GM19043 (cell line): Measurements from ENCODE around the gene TTC34.
"Not testable (repeated sequence)": the region's sequence is repeated elsewhere in the genome, so short reads cannot be mapped to it uniquely, and the experiment has no call there.

ENCODE experiments used
- ATAC-seq: cut with Tn5 transposase; IDR thresholded peaks from one replicate; pipeline ENCODE4 v1.9.1; 2021; ENCODE audit warnings: low read depth; ENCODE audit not compliant: unreplicated experiment

The TTC34 gene

GRCh38 chr1:2685671-2686070, 115.8 kb downstream of the TTC34 start:
- not testable (repeated sequence) for ATAC-seq

- ATAC-seq = not testable (repeated sequence)
Observed at GRCh38 chr1:2684878-2685277, 116.6 kb downstream of the TTC34 start.

GRCh38 chr1:2684000-2684399, 117.5 kb downstream of the TTC34 start:
- not testable (repeated sequence) for ATAC-seq

- not testable (repeated sequence) for ATAC-seq
Observed at GRCh38 chr1:2683321-2683741, 118.2 kb downstream of the TTC34 start.

DNA sequence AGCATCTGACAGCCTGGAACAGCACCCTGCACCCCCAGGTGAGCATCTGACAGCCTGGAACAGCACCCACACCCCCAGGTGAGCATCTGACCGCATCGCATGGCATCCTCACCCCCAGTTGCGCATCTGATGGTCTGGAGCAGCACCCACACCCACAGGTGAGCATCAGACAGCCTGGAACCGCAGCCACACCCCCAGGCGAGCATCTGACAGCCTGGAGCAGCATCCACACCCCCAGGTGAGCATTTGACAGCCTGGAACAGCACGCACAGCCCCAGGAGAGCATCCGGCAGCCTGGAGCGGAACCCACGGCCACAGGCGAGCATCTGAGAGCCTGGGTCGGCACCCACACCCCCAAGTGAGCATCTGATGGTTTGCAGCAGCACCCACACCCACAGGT, 118.6 kb downstream of the TTC34 start:
- ATAC-seq = not testable (repeated sequence)

DNA sequence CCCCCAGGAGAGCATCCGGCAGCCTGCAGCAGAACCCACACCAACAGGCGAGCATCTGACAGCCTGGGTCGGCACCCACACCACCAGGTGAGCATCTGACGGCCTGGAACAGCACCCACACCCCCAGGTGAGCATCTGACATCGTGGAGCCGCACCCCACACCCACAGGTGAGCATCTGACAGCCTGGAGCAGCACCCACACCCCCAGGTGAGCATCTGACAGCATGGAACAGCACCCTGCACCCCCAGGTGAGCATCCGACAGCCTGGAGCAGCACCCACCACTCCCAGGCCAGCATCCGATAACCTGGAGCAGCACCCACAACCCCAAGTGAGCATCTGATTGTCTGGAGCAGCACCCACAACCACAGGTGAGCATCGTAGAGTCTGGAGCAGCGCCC, 124.8 kb downstream of the TTC34 start:
- ATAC-seq = not testable (repeated sequence)

- not testable (repeated sequence) for ATAC-seq
Observed at GRCh38 chr1:2671656-2672055, 129.8 kb downstream of the TTC34 start.

DNA sequence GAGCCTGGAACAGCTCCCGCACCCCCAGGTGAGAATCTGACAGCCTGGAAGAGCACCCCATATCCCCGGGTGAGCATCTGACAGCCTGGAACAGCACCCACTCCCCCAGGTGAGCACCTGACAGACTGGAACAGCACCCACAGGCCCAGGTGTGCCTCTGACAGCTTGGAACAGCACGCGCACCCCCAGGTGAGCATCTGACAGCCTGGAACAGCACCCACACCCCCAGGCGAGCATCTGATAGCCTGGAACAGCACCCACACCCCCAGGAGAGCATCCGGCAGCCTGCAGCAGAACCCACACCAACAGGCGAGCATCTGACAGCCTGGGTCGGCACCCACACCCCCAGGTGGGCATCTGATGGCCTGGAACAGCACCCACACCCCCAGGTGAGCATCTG, 141.7 kb downstream of the TTC34 start:
- not testable (repeated sequence) for ATAC-seq

- ATAC-seq = not testable (repeated sequence)
Observed at GRCh38 chr1:2657909-2658308, 143.6 kb downstream of the TTC34 start.

GRCh38 chr1:2657124-2657523, 144.4 kb downstream of the TTC34 start:
- ATAC-seq = not testable (repeated sequence)

DNA sequence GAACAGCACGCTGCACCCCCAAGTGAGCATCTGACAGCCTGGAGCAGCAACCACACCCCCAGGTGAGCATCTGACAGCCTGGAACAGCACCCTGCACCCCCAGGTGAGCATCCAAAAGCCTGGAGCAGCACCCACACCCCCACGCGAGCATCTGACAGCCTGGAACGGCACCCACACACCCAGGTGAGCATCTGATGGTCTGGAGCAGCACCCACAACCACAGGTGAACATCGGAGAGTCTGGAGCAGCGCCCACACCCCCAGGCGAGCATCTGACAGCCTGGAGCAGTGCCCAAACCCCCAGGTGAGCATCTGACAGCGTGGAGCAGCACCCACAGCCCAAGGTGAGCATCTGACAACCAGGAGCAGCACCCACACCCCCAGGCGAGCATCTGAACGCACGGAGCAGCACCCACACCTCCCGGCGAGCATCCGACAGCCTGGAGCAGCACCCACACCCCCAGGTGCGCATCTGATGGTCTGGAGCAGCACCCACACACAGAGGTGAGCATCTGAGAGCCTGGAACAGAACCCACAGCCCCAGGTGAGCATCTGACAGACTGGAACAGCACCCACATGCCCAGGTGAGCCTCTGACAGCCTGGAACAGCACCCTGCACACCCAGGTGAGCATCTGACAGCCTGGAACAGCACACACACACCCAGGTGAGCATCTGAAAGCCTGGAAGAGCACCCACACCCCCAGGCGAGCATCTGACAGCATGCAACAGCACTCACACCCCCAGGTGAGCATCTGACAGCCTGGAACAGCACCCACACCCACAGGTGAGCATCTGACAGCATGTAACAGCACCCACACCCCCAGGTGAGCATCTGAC, 145.7 kb downstream of the TTC34 start:
- not testable (repeated sequence) for ATAC-seq

GRCh38 chr1:2654443-2654948, 147.0 kb downstream of the TTC34 start:
- ATAC-seq = not testable (repeated sequence)

GRCh38 chr1:2653741-2654442, 147.6 kb downstream of the TTC34 start:
- not testable (repeated sequence) for ATAC-seq

- not testable (repeated sequence) for ATAC-seq
Observed at GRCh38 chr1:2652926-2653571, 148.4 kb downstream of the TTC34 start.

GRCh38 chr1:2652152-2652925, 149.2 kb downstream of the TTC34 start:
- not testable (repeated sequence) for ATAC-seq

DNA sequence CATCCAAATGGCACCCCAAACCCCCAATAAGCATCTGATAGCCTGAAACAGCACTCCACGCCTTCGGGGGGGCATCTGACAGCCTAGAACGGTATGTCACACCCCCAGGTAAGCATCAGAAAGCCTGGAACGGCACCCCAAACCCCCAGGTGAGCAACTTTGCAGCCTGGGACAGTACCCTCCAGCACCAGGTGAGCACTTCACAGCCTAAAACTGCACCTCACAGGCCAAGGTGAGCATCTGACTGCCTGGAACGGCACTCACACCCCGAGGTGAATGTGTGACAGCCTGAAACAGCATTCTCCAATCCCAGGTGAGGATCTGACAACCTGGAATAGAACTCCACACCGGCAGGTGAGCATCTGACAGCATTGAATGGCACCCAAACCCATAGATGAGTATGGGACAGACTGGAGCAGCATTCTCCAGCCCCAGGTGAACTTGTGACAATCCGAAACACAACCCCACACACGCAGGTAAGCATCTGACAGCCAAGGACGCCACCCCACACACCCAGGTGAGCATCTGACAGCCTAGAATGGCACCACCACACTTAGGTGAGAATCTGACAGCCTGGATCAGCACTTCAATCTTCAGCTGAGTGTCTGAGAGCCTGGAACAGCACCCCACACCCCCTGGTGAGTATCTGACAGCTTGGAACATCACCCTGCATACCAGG, 150.4 kb downstream of the TTC34 start:
- ATAC-seq = no peak

GRCh38 chr1:2646837-2647236, 154.7 kb downstream of the TTC34 start:
- ATAC-seq = no peak

DNA sequence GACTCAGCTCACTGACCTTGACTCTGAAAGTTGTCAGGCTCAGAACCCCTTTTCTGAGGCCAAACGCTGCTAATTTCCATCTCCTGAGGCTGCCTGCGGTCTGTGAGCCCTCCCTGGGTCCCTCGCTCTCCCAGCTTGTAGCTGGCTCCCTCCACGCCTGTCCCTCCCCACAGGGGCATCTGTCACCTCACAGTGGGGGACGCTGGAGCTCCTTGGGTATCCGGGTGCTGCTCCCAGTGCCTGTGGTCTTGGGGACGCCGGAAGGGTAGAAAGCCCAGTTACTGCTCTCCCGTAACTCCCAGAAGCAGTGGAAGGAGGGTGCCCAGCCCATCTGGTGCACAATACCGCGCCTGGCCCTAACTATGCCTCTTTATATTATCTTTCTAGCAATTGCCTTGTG, 155.7 kb downstream of the TTC34 start:
- ATAC-seq = no peak

DNA sequence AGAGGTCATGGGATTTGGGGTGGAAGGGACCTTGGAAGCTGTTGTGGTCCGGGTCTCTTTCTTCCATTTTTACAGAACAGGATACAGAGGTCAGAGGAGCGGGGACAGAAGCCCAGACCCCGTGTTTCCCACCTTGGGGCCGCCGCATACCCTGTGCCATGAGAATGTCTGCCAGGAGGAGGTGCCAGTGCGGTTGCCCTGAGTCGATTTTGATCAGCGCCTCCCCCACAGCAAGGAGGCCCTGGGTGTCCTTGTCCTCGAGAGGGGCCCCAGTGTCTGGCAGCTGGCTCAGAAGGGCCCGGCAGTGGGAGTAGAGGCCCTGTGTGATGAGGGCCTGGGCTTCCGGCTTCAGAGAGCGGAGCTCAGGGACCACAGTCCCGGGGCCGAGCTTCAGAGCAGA, 156.3 kb downstream of the TTC34 start:
- no peak for ATAC-seq
